Measurements from ENCODE around the gene PCGF1. TPM values are rescaled to one million over a fixed set of nuclear protein-coding genes. Genes with fewer than 3 reads are reported as not detected.
A peak's percentile ranks its signal among the peaks of the same experiment; 100 is the strongest.

Gene PCGF1
- total and polyA plus RNA-seq, 2 of the 4 experiments (the other 2 are of a cell fraction), result 23.4 to 31.4 TPM

DNA sequence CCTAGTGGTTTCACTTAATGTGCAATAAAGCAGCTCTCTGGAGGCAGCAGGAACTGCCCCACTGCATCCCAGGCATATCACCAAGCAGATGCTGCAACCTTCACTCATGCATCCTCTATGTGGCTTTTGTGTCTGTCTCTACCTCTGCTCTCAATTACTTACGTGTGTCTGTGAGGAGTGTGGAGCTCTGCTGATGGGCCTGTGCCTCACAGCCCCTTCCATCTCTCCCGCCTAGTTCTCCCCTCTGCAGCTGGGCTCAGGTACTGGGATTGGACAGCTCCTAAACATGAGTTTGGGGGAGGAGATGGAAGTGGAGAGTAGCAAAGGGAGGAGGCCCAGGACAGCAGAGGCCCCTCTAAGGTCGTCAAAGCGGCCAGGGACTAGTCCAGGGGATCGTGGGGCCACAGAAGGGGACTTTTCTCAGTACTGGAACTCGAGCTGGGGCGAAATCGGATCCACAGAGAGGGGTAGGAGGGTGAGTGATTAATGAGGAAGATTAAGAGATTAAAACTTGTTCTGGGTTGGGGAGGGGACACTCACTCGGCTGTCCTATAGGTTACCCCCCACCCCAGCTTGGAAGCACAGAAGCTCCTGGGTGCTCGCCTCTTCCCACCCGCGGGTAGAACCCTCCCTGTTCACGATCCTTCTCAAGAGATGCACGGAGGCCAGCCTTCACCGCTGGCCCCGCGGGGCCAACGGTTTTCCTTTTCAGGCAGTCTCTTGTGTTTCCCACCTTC is 6.0 kb downstream of the PCGF1 start:
- in situ Hi-C loops (cut with MboI; ENCODE audit: low sequenced_read_pairs), result no loop called here
- Histone ChIP-seq H3K27me3 (ENCODE audit: control insufficient read depth, insufficient read depth, low read length) (peaks cover 38% of the 10 kb centered on the region), H3K4ac (ENCODE audit: low read depth, low read length) (no peak overlapping the region), H4K91ac (ENCODE audit: insufficient read depth, low read depth, low read length) (no peak overlapping the region), H2AK9ac (replicated peaks; ENCODE audit: low read depth, low read length, poor library complexity) (peak overlapping the region; percentile 13), H3K9ac (ENCODE audit: low read depth, low read length) (no peak overlapping the region), H3K23ac (ENCODE audit: low read depth, low read length) (no peak overlapping the region), H2BK5ac (ENCODE audit: low read depth, low read length, poor library complexity, severe bottlenecking) (no peak overlapping the region), H4K20me1 (ENCODE audit: insufficient read depth, low read length) (no peaks in the 10 kb centered on the region), H3K9me3 (ENCODE audit: control insufficient read depth, insufficient read depth, low read length) (no peaks in the 10 kb centered on the region), H3K79me1 (ENCODE audit: low read depth in 1 of 2, low read length in 2 of 2) (peaks cover 8 to 31% of the 10 kb centered on the region in 2 experiments), H3K4me3 (ENCODE audit: insufficient read depth, low read depth, low read length) (no peak overlapping the region), H2BK15ac (ENCODE audit: low read depth, low read length) (no peak overlapping the region), H4K5ac (ENCODE audit: low read depth, low read length) (no peak overlapping the region), H2BK20ac (ENCODE audit: low read depth, low read length) (no peak overlapping the region), H3K14ac (replicated peaks; ENCODE audit: low read depth, low read length) (no peak overlapping the region), H3K36me3 (ENCODE audit: control insufficient read depth, insufficient read depth, low read length) (peaks cover 16% of the 10 kb centered on the region), H3K9me1 (ENCODE audit: insufficient read depth, low read length) (peaks cover 4% of the 10 kb centered on the region), H3K4me2 (ENCODE audit: low read depth, low read length) (no peak overlapping the region), H3K18ac (ENCODE audit: low read depth, low read length) (no peak overlapping the region), H2AFZ (replicated peaks; ENCODE audit: low read length, poor library complexity) (no peak overlapping the region), H3K56ac (ENCODE audit: extremely low read depth, insufficient read depth, low read length) (no peak overlapping the region), H3K27ac (ENCODE audit: insufficient read depth, low read length) (no peak overlapping the region), H2BK120ac (ENCODE audit: low read depth, low read length) (no peak overlapping the region), H3K4me1 (ENCODE audit: control insufficient read depth, insufficient read depth, low read length) (peaks cover 20% of the 10 kb centered on the region), H2AK5ac (ENCODE audit: low read depth, low read length) (no peak overlapping the region; the same call in 1 of the 2 replicates), H4K8ac (ENCODE audit: low read depth in 2 of 2, low read length in 2 of 2) (no peak overlapping the region)
- intact Hi-C loops (cut with micrococcal nuclease), result no loop called here
- no TSS peak for BruUV-seq (replicated peaks)
- dilution Hi-C loops (cut with HindIII; ENCODE audit: low sequenced_read_pairs, unreplicated experiment), result no loop called here
- TF ChIP-seq CTCF (conservative IDR thresholded peaks at IDR 0.05; ENCODE audit: low read depth, low read length) (no peak), SMC3 (IDR thresholded peaks at IDR 0.05; ENCODE audit: low read depth, low read length) (no peak), FOS (IDR thresholded peaks at IDR 0.05; ENCODE audit: low read depth, low read length) (no peak), NFE2L2 (IDR thresholded peaks at IDR 0.05; ENCODE audit: low read depth, low read length) (no peak), RAD21 (IDR thresholded peaks at IDR 0.05; ENCODE audit: low read length) (no peak), POLR2A (IDR thresholded peaks at IDR 0.05; ENCODE audit: low read depth, low read length) (no peak), CEBPB (IDR thresholded peaks at IDR 0.05; ENCODE audit: low read depth, low read length) (no peak), BHLHE40 (IDR thresholded peaks at IDR 0.05; ENCODE audit: low read depth, low read length) (no peak), CHD1 (IDR thresholded peaks at IDR 0.05; ENCODE audit: low read depth, low read length) (no peak), MAFK (IDR thresholded peaks at IDR 0.05; ENCODE audit: low read depth, low read length) (no peak), RFX5 (IDR thresholded peaks at IDR 0.05; ENCODE audit: low read depth, low read length) (no peak)
- TF ChIP-seq, protein P1, sequence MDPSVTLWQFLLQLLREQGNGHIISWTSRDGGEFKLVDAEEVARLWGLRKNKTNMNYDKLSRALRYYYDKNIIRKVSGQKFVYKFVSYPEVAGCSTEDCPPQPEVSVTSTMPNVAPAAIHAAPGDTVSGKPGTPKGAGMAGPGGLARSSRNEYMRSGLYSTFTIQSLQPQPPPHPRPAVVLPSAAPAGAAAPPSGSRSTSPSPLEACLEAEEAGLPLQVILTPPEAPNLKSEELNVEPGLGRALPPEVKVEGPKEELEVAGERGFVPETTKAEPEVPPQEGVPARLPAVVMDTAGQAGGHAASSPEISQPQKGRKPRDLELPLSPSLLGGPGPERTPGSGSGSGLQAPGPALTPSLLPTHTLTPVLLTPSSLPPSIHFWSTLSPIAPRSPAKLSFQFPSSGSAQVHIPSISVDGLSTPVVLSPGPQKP (IDR thresholded peaks at IDR 0.05; ENCODE audit: borderline replicate concordance, low read depth, low read length), result no peak
- 61% methylated on average over 10 of the region's 18 CpGs; no CpG with 5 or more reads in 1 of the 2 experiments for whole genome bisulfite sequencing, 2 experiments (ENCODE audit: extremely low coverage in 2 of 2, insufficient read length in 1 of 2)
- ATAC-seq (ENCODE audit: low read depth) (no peak), DNase-seq (no peak)
- ChIA-PET POLR2A (ENCODE audit: unreplicated experiment) (no interaction called here), CTCF (interaction anchor here (0.6 kb wide), 1 partner anchor 13 kb away, joined by 3 read pairs; no protein-coding TSS in a partner anchor)
